Measurements from ENCODE around the gene CAPN1. TPM values are rescaled to one million over a fixed set of nuclear protein-coding genes. Genes with fewer than 3 reads are reported as not detected.

Gene CAPN1
- polyA plus RNA-seq, 1 of the 3 experiments (the other 2 are of a cell fraction) = 92.2 TPM

DNA sequence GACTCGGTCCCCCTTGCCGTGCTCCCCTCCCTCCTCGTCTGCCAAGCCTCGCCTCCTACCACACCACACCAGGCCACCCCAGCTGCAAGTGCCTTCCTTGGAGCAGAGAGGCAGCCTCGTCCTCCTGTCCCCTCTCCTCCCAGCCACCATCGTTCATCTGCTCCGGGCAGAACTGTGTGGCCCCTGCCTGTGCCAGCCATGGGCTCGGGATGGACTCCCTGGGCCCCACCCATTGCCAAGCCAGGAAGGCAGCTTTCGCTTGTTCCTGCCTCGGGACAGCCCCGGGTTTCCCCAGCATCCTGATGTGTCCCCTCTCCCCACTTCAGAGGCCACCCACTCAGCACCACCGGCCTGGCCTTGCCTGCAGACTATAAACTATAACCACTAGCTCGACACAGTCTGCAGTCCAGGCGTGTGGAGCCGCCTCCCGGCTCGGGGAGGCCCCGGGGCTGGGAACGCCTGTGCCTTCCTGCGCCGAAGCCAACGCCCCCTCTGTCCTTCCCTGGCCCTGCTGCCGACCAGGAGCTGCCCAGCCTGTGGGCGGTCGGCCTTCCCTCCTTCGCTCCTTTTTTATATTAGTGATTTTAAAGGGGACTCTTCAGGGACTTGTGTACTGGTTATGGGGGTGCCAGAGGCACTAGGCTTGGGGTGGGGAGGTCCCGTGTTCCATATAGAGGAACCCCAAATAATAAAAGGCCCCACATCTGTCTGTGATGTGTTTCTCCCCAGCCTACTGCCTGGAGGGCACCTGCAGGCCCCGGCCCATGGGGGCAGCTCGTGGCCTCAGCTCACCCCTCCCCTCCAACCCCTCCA is 29.8 kb downstream of the CAPN1 start:
- no peak overlapping the region; a peak in 1 of 4 replicates for H3K4me3 ChIP-seq (ENCODE audit: low read depth in 2 of 2, low read length in 1 of 2)
- H3K9me2 ChIP-seq = no peaks in the 10 kb centered on the region
- H3K27ac ChIP-seq (ENCODE audit: low read depth in 2 of 2, low read length in 1 of 2) = no peak overlapping the region
- H3F3A ChIP-seq (replicated peaks; ENCODE audit: insufficient read depth) = peaks cover 3% of the 10 kb centered on the region
- H3K27me3 ChIP-seq (ENCODE audit: insufficient read depth) = no peaks in the 10 kb centered on the region
- no peaks in the 10 kb centered on the region for H3K79me2 ChIP-seq (ENCODE audit: insufficient read depth)
- H2AFZ ChIP-seq (ENCODE audit: low read depth) = no peak overlapping the region
- POLR2A ChIA-PET = no interaction called here
- no peaks in the 10 kb centered on the region for H3K9me3 ChIP-seq
- CTCF ChIA-PET = interaction anchor here (1.3 to 1.4 kb wide), 2 partner anchors 14 to 30 kb away, joined by 3 to 5 read pairs; partner anchors contain the start of gene CAPN1
- no peaks in the 10 kb centered on the region for H4K20me1 ChIP-seq (ENCODE audit: insufficient read depth)
- no peak overlapping the region for H3K4me2 ChIP-seq
- no peaks in the 10 kb centered on the region for H3K4me1 ChIP-seq (ENCODE audit: control insufficient read depth in 1 of 2, insufficient read depth in 2 of 2, low read depth in 1 of 2, low read length in 1 of 2)
- H3K36me3 ChIP-seq (replicated peaks in 1 of 2; ENCODE audit: control insufficient read depth in 1 of 2, insufficient read depth in 2 of 2, low read length in 1 of 2) = peaks cover 9 to 35% of the 10 kb centered on the region in 2 experiments
- no peak for DNase-seq
- WGBS (ENCODE audit: low lambda C conversion rate) = 95% methylated on average over 25 of the region's 29 CpGs
- no peak overlapping the region for H3K9ac ChIP-seq
- TF ChIP-seq USF2 (IDR thresholded peaks at IDR 0.05; ENCODE audit: borderline replicate concordance, low read depth, low read length) (no peak), FOSL2 (IDR thresholded peaks at IDR 0.05; ENCODE audit: borderline replicate concordance, low read depth) (no peak), TEAD4 (IDR thresholded peaks at IDR 0.05; ENCODE audit: borderline replicate concordance, insufficient read depth) (no peak), MEF2A (IDR thresholded peaks at IDR 0.05; ENCODE audit: borderline replicate concordance, low read depth) (no peak), IRF3 (IDR thresholded peaks at IDR 0.05; ENCODE audit: low read depth, low read length) (no peak), ZBTB33 (IDR thresholded peaks at IDR 0.05; ENCODE audit: borderline replicate concordance, low read depth) (no peak), SMC3 (IDR thresholded peaks at IDR 0.05; ENCODE audit: low read depth, low read length) (no peak), RCOR1 (IDR thresholded peaks at IDR 0.05; ENCODE audit: low read length) (no peak), TCF12 (IDR thresholded peaks at IDR 0.05) (no peak), ELF1 (IDR thresholded peaks at IDR 0.05) (no peak), EZH2phosphoT487 (IDR thresholded peaks at IDR 0.05; ENCODE audit: borderline replicate concordance, low read depth) (no peak), POLR2AphosphoS5 (IDR thresholded peaks at IDR 0.05; ENCODE audit: low read depth, low read length) (no peak), GABPA (IDR thresholded peaks at IDR 0.05; ENCODE audit: low read depth) (no peak), SIN3A (IDR thresholded peaks at IDR 0.05; ENCODE audit: borderline replicate concordance, low read depth, low read length) (no peak), MAX (IDR thresholded peaks at IDR 0.05; ENCODE audit: low read depth) (no peak), FOXM1 (IDR thresholded peaks at IDR 0.05; ENCODE audit: low read depth) (no peak)
- TF ChIP-seq, protein P1, sequence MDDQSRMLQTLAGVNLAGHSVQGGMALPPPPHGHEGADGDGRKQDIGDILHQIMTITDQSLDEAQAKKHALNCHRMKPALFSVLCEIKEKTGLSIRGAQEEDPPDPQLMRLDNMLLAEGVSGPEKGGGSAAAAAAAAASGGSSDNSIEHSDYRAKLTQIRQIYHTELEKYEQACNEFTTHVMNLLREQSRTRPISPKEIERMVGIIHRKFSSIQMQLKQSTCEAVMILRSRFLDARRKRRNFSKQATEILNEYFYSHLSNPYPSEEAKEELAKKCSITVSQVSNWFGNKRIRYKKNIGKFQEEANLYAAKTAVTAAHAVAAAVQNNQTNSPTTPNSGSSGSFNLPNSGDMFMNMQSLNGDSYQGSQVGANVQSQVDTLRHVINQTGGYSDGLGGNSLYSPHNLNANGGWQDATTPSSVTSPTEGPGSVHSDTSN (IDR thresholded peaks at IDR 0.05) = no peak
- TF ChIP-seq, protein P2, sequence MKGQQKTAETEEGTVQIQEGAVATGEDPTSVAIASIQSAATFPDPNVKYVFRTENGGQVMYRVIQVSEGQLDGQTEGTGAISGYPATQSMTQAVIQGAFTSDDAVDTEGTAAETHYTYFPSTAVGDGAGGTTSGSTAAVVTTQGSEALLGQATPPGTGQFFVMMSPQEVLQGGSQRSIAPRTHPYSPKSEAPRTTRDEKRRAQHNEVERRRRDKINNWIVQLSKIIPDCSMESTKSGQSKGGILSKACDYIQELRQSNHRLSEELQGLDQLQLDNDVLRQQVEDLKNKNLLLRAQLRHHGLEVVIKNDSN (IDR thresholded peaks at IDR 0.05; ENCODE audit: borderline replicate concordance, low read depth) = no peak
